AG09319 (cell line): ENCODE measurements around the gene SPOCK1.

Source experiments
- DNase-seq: peaks from one replicate; pipeline ENCODE4 v3.0.0-alpha.2; 2010; ENCODE audit warnings: low read depth; ENCODE audit errors: extremely low read depth
- TF ChIP-seq, protein P1 (sequence below): IDR thresholded peaks from 2 replicates; pipeline ENCODE4 v1.5.1; 2011; ENCODE audit warnings: low read depth, mild to moderate bottlenecking, inconsistent platforms, low read length, moderate library complexity

The SPOCK1 gene

DNA sequence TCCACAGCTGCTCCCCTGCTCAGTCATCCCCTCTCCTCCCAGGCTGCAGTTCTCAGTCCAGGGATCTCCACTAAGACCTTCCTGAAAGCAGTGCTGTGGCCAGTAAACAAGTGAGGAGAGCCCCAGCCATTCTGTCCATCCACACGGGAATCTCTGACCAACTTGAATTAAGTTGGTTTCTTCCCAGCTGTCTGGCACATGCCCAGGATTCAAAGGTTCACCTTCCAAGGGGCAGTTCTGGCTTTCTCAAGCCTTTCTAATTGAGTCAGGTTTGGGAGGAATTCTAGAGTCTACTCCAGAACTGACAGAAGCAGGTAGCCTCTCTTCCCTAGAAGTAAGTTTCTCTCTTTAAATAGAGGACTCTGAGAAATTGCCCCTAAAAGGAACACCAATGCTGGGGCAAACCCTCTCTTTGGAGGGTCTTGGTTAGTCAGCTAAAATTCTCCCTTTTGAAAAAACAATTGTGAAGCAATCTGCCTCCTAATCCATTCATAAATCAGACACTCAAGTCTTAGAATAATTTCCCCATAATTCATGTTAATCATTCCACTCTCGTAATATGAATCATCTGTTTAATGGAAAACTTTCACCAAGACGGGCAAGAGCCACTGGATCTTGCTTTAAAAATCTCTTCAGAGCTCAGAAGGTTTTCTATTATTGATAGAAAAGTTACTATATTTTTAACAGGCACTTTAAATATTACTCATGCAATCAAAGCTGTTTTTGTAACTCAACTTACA lies 133.8 kb downstream of the SPOCK1 start:
- DNase-seq = no peak
- TF ChIP-seq, protein P1, sequence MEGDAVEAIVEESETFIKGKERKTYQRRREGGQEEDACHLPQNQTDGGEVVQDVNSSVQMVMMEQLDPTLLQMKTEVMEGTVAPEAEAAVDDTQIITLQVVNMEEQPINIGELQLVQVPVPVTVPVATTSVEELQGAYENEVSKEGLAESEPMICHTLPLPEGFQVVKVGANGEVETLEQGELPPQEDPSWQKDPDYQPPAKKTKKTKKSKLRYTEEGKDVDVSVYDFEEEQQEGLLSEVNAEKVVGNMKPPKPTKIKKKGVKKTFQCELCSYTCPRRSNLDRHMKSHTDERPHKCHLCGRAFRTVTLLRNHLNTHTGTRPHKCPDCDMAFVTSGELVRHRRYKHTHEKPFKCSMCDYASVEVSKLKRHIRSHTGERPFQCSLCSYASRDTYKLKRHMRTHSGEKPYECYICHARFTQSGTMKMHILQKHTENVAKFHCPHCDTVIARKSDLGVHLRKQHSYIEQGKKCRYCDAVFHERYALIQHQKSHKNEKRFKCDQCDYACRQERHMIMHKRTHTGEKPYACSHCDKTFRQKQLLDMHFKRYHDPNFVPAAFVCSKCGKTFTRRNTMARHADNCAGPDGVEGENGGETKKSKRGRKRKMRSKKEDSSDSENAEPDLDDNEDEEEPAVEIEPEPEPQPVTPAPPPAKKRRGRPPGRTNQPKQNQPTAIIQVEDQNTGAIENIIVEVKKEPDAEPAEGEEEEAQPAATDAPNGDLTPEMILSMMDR = no peak

DNA sequence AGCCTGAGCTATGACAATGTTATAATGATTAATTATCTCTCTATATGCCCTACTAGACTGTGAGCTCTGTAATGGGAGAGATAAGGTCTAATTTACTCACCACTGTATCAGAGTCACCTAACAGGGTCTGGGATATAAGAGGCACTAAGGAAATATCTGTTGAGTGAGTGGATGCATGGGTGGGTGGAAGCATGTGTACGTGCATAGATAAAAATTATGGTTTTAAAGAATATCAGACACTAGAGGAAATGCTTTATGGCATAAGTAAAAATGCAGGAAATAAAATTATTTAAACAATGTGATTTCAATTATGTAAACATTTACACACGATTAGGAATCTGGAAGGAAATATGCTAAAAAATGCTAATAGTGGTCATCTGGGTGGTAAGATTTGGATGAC lies 137.8 kb downstream of the SPOCK1 start:
- TF ChIP-seq, protein P1 = no peak

DNA sequence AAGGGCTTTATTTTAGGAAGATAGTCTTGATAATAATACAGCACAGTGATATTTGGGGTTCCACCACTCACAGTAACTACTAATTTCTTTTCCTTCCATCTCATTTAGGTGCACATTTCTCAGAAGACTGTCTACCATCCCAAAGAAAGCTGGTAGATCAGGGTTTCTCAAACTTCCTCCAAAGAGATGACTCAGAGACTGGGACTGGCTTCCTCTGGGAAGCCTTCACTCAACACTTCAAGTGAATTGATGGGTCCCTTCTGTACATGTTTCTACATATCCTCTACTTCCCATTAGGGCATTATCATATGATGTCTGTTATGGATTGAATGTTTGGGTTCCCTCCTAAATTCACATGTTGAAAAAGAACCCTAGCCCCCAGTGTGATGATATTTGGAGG lies 138.5 kb downstream of the SPOCK1 start:
- no peak for DNase-seq
- TF ChIP-seq, protein P1 = no peak

More for the DNA sequence above, 137.8 kb downstream of the SPOCK1 start:
- DNase-seq = no peak

DNA sequence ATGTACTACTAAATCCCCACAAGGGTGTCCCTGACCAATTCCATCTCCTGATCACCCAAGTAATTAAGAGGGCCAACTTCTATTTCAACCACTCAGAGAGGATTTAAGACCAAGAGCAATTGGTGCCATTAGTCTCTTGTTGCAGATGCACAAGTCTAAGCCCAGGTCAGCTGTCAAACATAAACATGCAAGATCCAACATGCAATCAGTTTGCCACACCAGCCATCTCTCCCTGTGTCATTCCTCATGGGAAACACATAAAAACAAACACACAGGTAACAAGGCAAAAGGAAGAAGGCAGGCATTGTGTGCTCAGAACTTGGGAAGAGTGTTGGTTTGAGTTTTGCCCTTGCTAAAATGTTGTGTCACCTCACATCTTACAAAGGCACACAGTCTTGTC lies 139.2 kb downstream of the SPOCK1 start:
- TF ChIP-seq, protein P1 = no peak
- DNase-seq = no peak

DNA sequence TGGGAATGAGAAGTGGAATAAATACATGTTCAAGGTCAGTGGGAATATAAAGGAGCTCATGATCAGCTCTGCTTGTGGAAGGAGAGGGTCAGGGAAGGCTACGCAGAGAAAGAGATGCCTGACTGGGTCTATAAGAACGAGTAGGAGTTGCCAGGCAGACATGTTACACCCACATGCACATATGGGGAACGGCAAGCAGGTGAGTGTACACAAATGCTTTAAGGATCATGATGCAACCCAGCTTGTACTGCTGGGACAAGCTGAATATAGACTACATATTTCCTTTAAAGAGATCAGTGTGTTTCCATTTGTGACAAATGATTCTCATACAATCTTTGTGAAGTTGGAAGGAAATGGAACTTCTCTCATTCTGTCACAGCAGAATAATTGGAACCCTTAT lies 141.7 kb downstream of the SPOCK1 start:
- TF ChIP-seq, protein P1 = no peak
- no peak for DNase-seq

DNA sequence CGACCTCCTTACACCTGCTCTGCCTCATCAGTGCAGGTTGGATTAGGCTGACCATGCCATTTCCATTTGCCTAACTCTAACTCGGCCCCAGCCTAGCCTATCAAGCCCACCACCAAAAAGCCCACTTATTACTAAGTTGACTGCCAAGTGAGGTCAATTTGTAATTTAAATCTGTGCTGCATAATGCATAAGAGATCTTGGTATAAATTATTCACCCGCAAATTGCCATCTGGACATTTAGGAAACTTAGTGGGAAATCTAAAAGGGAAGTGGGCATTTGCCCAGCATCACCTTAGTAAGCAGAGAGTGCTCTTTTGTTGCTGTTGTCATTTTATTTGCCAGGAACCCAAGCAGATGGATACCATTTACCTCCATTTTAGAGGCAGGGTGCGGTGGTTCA lies 143.0 kb downstream of the SPOCK1 start:
- DNase-seq = no peak

DNA sequence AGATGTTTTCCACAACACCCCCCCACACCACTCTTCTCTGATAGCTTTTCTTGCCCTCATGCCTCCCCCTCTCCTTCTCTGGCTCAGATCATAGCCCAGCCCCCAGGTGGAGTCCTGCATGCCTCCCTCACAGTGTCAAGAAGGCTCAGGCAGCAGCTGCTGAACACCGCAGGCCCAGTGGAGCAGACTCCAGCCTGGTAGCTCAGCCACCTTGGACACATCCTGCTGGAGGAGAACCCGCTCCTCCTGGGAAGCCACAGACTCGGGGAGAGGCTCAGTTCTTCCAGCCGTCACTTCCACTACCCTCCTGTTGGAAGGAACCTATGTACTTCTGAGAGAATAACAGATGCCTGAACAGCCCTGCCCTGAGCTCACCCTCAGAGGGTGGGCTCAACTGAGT lies 143.4 kb downstream of the SPOCK1 start:
- TF ChIP-seq, protein P1 = no peak
- no peak for DNase-seq

More for the DNA sequence above, 143.0 kb downstream of the SPOCK1 start:
- TF ChIP-seq, protein P1 = no peak
